Uterus (tissue), 2 donors: ENCODE results near the gene CORO1C.

Experiments
- POLR2A ChIP-seq, 2 donors: fragments of 450-650 bp; IDR thresholded peaks; one replicate each; pipeline ENCODE4 v1.6.1; 2016; ENCODE audit warnings: antibody characterized with exemption in 2 of 2, mild to moderate bottlenecking in 1 of 2, moderate library complexity in 1 of 2
- TF ChIP-seq, protein P1 (sequence below), 4 experiments: fragments of 200-600 bp in 2 of 4; fragments of 450-650 bp in 2 of 4; sonication (generic) in 2 of 4; IDR thresholded peaks; one replicate each; pipeline ENCODE4 v1.5.1; 2016 to 2019; ENCODE audit warnings: antibody characterized with exemption in 4 of 4, mild to moderate bottlenecking in 2 of 4, moderate library complexity in 1 of 4

DNA sequence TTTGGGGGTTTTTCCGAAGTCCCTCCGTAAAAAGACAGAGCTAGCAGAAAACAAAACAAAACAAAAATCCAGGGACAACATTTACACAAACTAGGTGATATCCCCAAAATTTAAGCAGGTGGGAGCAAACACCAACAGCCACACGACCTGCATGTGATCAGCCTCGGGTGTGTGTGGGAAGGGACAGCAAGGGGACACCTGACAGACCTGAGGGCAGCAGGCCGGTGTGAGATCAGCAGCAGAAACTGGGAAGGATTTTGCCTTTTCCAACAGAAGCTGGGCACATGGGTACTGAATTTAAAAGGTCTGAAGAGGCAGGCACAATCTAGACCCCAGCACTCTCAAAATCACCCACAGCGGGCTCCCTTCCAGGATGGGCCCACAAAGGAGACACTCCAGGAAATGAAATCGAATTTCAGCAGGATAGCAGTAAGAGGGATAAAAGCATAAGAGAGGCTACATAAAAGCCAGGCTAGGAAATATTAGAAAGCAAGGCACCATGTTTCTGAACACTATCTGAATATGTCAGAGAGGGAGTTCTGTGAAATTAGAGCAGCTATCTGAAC, 61.2 kb downstream of the CORO1C start:
- TF ChIP-seq, protein P1, sequence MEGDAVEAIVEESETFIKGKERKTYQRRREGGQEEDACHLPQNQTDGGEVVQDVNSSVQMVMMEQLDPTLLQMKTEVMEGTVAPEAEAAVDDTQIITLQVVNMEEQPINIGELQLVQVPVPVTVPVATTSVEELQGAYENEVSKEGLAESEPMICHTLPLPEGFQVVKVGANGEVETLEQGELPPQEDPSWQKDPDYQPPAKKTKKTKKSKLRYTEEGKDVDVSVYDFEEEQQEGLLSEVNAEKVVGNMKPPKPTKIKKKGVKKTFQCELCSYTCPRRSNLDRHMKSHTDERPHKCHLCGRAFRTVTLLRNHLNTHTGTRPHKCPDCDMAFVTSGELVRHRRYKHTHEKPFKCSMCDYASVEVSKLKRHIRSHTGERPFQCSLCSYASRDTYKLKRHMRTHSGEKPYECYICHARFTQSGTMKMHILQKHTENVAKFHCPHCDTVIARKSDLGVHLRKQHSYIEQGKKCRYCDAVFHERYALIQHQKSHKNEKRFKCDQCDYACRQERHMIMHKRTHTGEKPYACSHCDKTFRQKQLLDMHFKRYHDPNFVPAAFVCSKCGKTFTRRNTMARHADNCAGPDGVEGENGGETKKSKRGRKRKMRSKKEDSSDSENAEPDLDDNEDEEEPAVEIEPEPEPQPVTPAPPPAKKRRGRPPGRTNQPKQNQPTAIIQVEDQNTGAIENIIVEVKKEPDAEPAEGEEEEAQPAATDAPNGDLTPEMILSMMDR (IDR thresholded peaks at IDR 0.05): no peak
- no peak for TF ChIP-seq POLR2A (IDR thresholded peaks at IDR 0.05)
